NOMO-1 treated with dmso at 0.1 percent for 144 hours (cell line): Measurements from ENCODE around the gene FCHSD2.
"Not testable (repeated sequence)": the region's sequence is repeated elsewhere in the genome, so short reads cannot be mapped to it uniquely, and the experiment has no call there.

Source experiments
- DNase-seq: peaks from one replicate; lab custom pipeline; 2025; ENCODE audit not compliant: unreplicated experiment; lab: John Stamatoyannopoulos, UW

Gene FCHSD2

DNA sequence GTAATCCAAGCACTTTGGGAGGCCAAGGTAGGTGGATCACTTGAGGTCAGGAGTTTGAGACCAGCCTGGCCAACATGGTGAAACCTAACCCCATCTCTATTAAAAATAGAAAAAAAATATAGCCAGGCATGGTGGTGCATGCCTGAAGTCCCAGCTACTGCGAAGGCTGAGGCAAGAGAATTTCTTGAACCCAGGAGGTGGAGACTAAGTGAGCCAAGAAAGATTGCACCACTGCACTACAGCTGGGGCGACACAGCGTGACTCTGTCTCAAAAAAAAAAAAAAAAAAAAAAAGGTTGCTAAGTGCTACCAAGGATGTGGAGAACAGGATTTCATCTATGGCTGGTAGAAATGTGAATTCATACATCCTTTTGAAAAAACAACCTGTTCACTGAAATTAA, 291.3 kb downstream of the FCHSD2 start:
- DNase-seq: no peak

DNA sequence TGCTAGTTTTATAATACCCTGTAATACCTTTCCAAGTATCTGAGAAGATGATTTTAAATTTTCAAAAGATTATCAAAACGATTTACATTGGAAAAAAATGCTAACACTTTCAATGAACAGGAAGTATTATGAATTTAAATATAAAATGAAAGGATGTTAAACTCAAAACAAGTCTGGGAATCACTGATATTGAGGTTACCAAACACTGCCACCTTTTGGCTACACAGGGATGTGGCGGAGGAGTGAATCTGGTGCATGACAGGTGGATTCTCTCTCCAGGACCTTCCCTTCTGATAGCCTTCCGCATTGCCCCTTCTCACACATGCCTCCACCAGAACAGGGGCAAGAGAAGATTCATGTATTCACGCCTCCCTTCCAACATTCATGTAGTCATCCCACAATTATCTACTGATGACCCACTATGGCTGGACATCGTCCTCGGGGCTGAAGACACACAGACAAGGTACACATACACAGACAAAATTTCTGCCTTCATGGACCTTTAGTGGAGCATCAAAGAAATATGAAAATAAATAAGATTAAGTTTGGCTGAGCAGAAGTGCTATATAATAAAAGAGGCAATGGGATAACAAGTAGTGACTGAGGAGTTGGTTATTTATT, 293.2 kb downstream of the FCHSD2 start:
- no peak for DNase-seq

DNA sequence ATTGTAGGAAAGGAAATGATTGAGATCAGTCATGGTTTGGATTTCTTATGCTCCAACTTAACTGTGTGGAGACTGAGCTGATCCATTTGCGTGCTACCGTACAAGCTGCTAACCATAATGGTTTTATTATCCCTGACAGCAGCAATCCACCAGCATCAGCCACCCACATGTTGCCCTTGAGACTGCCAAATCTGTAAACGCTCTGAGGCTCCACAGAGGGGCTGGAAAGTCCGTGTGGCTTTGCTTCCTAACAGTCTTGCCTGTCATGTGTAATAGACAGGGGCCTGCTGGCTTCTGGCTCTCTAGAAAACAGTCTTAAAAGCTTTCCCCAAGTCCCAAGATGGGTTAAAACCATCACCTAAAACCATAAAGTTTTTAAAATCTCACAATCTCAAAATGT, 297.8 kb downstream of the FCHSD2 start:
- DNase-seq: no peak

DNA sequence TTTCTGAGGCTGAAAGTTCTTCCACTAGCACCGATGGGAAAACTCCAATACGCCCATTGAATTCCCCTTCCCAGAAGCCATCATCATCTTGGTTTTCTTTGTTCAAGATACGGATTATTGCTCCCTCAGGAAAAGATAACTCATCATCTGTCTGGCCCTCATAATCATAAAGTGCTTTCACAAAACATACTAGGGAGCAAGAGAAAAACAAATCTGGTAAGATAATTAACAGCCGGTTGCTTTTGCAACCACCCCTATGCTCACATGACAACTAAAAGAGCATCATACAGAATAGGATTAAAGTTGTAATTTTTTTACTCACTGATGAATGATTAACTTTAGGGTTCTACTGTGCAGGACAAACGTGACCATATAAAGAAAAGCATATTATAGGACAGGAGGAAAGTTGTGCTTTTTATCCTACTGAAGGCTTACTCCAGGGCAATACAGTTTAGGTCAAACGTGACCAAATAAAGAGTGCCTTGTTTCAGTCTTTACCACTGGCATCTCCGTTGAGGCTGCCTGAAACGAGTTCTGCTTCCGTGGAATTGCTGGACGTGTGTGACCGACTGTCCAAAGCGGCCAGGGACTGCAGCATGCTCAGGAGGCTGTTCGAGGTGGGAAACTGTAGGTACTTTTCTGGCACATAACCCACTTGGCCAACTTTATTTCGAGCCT, 299.3 kb downstream of the FCHSD2 start:
- no peak for DNase-seq

DNA sequence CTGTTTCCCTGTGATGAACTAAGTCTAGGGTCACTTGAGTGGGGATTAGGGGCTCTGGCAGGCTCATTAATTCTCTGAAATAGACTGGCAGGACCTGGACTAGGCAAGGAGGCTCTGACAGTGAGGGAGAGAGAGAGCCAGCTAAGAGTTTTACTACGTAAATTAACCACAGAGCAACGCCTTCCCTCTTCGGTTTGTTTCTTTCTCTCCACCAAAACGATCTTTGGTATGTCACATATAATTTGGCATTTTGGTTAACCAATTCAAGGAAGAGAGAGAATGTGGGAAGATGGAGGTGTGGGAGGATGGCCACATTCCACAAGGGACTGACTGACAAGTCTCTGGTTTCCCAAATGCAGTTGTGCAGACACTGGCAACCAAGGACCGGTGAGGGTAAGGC, 300.0 kb downstream of the FCHSD2 start:
- no peak for DNase-seq

DNA sequence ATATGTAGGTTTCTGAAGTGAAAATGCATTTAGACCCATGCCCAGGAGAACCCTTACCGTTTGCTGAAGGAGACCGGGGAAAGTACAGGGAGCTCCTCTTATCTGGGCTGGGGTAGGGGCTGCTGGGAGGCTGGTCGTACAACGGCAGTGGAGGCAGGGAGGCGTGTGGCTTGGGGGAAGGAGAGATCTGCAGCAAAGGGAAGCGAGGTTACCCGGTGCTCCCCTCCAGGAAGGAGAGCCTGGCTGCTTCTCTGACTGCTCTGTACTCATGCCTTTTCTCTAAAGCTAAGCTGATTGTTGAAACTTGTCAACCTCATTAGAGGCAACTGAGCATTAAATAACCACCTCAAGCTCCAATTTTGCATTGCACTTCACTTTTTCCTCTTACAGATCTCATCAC, 300.7 kb downstream of the FCHSD2 start:
- no peak for DNase-seq

DNA sequence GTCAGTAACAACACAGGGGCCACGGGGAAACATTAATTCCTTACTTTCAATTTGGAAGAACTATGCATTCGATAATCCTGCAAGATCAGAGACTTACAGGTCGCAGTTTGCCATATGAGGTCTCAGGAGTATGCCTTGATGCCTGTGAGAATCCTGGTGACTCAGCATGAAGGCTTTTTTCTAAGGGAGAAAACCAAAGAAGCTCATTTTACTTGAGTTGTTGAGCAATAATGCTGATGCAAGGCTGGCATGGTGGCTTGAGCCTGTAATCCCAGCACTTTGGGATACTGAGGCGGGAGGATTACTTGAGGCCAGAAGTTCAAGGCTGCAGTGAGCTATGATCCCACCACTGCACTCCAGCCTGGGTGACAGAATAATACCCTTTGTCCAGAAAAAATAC, 301.3 kb downstream of the FCHSD2 start:
- DNase-seq: no peak

DNA sequence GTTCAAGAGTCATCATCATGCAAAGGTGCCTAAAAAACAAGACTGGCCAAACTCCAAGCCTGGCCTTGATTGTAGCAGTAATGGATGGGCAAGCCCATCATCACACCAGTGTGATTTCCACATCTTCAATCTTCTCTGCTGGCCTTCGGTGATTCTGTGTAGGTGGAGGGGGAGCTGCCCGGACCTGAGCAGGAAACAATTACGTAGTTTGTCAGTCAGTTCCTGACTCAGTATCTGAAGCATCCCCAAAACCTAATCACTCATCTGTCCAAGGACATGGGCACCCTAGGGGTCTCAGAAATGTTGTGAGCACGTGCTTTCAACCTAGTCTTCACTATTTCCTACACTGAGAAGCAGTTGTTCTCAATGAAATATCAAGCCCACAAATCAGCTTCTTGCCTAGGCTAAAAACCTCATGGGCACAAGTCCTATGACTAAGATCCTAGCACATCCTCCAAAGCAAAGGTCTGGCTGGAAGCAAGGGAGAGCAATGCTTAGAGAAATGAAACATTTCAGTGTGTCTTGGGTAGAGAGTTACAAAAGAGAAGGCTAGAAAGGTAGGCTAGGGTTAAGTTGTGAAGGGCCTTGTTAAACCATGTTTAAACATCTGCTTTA, 303.3 kb downstream of the FCHSD2 start:
- DNase-seq: no peak

DNA sequence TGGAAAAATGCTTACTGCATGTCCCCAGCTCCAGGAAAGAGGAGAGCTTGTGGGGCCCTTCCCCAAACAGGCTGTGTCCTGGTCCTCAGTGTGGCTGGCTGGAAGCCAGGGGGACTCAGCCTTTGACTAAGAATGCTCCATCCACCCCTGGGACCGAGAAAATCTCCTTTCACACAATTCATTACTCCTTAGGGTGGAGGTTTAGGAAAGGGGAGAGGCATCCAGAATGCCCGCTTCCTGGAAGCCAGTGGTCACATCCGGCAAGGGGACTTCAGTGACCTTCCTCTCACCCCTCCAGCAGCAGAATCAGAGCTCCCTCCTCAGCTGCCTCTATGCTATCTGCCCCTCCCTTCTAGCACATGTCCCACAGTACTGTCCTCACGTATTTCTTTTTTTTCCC, 306.0 kb downstream of the FCHSD2 start:
- DNase-seq: no peak

DNA sequence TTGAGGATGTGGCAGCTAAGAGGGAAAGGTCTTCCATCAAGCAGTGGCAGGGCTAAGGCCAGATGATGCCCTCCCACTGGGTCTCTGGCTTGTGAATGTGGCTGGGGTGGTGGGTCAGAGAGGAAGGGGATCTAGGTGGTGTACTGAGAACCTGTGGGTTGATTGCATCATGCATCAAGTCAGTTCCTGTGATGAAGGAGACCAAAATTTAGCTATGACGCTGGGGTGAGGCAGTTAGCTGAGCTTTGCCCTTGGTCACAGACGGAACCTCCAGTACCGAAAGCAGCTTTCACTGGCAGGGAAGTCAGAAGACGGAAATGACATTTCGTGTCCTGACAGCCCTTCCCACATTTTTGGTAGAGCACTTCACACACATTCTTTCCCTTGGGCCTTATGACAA, 307.2 kb downstream of the FCHSD2 start:
- DNase-seq: peak; percentile 49

DNA sequence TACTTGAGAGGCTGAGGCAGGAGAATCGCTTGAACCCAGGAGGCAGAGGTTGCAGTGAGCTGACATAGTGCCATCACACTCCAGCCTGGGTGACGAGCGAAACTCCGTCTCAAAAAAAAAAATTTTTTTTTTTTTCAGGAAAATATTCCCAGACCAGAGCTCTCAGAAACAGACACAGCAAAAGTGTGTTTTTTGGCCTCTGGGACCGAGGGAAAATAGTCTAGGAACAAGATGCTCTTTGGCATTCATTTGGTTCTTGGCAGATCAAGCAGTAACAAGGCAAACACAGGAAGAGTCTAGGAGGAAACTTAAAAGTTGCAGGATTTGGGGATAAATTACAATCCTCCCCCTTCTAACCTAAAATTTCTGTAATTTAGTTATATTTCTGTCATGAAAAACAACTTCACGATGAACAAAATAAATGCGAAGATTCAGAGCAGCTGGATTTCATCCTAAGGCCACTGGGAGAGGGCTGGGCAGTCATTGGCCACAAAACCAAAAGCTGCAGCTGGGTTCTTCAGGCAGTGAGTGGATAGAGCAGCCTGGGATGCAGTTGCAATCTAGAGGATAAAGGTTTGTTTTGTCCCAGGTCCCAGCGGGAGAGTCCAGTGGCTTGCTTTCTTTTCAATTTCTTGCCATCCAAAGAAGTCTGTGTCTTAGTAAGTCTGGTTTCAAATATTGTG, 308.2 kb downstream of the FCHSD2 start:
- DNase-seq: no peak

DNA sequence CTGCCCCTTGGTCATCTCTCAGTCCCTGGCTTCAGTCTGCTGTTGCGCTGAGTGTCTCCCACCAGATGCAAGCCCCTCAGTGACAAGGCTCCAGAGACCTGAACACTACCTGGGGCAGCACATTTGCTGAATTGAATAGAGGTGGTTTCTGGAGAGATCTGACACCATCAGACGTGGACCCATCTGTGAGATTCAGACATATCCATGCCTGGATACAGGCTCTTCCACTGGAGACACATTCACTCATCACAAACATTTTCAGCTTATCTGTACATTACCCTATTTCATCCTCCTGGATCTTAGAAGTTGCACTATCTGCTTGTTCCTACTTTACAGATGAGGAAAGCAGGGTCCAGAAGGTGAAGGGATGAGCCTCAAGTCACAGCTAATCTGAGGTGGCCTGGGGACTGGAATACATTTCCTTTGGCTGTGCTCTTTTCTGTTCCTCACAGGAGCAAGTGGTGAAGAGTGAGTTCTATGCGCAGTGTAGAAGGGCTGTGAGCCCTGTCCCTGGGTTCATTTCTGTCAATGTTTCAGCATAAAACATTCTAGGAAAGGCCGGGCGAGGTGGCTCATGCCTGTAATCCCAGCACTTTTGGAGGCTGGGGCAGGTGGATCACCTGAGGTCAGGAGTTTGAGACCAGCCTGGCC, 308.9 kb downstream of the FCHSD2 start:
- DNase-seq: no peak

DNA sequence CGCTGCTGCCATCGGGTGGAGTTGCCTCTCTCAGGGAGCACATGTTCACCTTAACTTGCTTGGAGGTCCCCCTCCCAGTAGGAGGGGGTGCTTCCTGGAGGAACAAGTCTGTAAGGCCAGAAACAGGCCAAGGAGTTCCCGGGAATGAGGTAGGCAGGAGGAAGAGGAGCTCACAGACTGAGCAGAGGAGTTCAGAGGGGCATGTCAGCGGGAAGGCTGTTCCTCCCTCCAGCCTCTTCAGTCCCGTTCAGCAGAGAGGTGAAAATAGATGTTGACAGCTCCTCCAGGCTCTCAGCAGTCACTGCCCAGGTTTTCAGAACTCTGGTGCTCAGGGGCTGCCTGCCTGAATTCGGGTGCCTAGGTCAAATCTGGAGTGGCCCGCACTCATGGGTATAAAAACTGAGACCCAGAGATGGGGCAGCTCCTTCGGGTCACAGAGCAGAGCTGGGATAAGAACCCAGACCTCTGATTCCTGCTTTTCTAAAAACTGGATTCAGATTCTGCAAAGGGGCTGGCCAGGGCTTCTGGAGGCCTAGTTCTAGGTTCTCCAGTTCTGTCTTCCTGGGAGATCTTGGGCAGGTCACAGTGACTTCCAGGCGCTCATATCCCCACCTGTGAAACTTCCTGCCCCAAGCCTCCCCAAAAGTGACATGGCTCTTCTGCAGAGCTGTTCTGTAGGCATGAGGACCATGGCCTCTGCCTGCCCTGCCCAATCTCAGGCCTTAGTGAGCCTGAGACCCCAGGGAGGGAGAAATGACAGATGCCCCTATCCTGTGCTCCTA, 309.6 kb downstream of the FCHSD2 start:
- DNase-seq: no peak

DNA sequence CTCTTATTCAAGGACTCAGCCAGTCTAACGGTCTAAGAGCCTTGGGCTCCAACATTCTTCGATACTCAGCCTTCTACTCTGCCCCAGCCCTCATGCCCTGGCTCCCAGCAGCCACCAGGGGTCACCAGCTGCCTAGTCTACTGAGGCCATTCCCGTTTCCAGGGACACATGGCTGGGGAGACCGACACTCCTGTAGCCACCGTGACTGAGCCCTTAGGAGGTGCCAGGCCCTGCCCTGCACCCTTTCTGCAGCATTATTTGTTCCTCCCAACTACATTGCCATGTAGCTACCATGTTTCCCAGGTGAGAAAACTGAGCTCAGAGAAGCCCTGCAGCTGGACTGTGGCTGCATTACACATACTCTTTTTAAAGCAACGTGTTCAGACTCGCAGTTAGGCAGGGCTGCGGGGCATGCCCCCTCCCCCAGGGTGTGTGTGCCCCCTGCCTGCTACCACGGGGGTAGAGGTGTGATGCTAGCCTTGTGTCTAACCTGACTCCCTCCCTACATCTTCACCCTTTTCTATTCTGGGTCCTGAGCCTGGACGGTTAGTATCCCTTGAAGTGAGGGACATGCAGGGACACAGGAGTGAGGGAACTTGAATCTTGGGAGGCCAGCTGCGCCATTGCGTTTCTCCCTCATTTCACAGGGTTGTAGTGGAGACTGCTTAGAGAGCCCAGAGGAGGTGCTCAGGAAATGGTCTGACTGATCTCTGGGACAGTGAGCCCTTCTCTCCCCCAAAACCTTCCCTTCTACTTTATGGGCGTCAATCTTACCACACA, 310.4 kb downstream of the FCHSD2 start:
- no peak for DNase-seq

DNA sequence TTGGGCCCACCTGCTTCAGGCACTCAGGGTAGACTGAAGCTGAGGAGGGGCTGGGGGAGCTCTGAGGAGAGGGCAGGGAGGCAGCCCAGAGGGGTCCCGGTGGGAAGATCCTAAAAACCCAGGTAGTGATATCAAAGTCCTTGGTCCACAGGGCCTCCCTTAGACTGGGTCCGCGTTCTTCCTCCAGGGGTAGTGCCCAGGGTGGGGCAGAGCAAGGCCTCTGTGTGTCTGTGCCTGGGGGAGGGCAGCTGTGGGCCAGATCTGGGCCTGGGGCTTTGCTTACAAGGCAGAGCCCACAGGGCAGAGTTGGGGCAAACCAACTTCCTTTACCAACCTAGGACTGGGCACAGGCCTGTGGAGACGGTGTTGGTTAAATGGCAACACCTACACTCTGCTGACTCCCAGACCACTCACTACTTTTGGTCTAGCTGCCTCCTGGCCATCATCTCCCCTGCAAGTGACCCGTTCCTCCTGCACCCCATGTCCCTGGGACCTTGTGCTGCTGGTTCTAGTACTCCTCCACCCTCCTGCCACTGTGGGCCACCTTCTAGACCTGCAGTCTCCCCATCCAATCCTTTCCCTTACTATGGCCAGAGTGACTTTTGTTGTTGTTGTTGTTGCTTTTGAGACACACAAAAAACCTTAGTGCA, 312.1 kb downstream of the FCHSD2 start:
- no peak for DNase-seq

DNA sequence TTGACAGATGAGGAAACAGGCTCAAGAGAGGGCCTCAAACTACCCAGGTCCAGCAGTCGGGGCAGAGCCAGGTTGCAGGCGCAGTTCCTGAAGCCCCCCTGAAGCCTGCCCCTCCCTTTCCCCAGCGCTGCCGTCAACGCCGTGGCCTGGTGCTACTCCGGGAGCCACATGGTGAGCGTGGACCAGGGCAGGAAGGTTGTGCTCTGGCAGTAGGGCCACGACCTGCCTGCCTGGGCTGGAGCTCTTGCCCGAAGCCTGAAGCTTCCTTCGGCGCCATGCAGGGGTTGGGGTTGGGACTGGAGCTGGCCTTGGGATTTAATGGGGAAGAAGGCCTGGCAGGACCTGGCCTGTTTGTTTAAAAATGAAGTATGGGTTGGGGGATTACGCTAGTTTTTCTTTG, 312.9 kb downstream of the FCHSD2 start:
- DNase-seq: no peak

DNA sequence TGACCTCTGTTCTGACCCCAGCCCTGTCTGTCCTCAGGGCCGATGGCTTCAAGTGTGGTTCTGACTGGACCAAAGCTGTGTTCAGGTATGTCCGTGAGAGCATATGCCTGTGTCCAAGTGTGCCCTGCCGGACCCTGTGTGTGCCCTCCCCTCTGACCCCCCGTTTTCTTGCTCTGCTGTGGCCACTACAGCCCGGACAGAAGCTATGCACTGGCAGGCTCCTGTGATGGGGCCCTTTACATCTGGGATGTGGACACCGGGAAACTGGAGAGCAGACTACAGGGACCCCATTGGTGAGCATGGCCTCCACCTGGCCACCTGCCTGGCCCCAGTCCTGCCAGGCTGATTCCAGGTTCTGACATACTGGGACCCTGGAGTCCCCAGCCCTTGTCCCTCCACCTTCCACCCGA, 313.4 kb downstream of the FCHSD2 start:
- DNase-seq: no peak

DNA sequence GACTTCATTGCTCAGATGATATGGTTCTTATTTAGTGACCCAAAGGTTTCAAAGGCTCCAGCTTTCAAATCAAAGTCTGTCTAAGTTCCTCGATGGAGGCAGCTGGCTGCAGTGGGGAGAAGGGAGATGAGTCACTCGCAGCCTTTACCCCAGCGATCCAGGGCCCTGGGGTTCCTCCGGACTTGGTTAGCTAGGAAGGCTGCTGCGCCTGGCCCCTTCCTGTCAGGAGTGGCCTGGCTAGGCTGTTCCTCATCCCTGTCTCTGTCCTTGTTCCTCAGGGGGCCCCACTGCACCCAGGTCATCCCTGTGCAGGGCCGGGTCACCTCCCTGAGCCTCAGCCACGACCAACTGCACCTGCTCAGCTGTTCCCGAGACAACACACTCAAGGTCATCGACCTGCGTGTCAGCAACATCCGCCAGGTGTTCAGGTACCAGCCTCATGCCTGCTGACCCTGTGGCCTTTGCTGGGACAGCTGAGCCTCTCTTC, 314.0 kb downstream of the FCHSD2 start:
- no peak for DNase-seq

DNA sequence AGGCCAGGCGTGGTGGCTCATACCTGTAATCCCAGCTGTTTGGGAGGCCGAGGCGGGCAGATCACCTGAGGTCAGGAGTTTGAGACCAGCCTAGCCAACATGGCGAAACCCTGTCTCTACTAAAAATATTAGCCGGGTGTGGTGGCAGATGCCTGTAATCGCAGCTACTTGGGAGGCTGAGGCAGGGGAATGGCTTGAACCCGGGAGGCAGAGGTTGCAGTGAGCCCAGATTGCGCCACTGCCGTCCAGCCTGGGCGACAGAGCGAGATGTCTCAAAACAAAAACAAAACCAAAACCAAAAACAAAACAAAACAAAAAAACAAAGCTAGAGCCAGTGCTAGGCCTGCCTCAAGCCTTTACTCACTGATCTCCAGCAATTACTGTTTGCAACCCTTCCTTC, 314.5 kb downstream of the FCHSD2 start:
- not testable (repeated sequence) for DNase-seq
